A549 (cell line): ENCODE data around the gene UHRF1. TPM values are rescaled to one million over a fixed set of nuclear protein-coding genes. Genes with fewer than 3 reads are reported as not detected.

ENCODE experiments used
- ATAC-seq, 2 experiments: fragments of 200-7000 bp in 1 of 2; fragments of >200 bp in 1 of 2; cut with Nextera tagmentation in 1 of 2; cut with Tn5 transposase in 1 of 2; 3 replicates each; pipeline versions ENCODE4 v1.8.0 to v1.9.1; 2018 to 2020; ENCODE audit warnings: mild to moderate bottlenecking in 1 of 2, moderate library complexity in 1 of 2
- CTCF ChIA-PET: fragments of 300-600 bp; sonication (Branson Sonifier 250); formaldehyde crosslinking; extraction: SDS; loops from one replicate; lab custom pipeline; 2021; ENCODE audit warnings: antibody characterized with exemption, inconsistent platforms; lab: Yijun Ruan, JAX
- POLR2A ChIA-PET: fragments of 350-600 bp; formaldehyde crosslinking; extraction: SDS; loops from one replicate; lab custom pipeline; 2021; ENCODE audit warnings: antibody characterized with exemption, inconsistent platforms; lab: Yijun Ruan, JAX
- DNase-seq, 2 experiments: peaks; one replicate each; pipeline versions ENCODE4 v3.0.0 to v3.0.0-alpha.2; 2011 to 2016; ENCODE audit warnings: low read depth in 1 of 2, low spot score in 1 of 2
- FAIRE-seq: peaks from 2 replicates; lab custom pipeline; 2011; peaks lifted over from hg19 to GRCh38; lab: Jason Lieb, UNC
- H3K27ac ChIP-seq, 2 experiments: fragments of >200 bp; sonication (Bioruptor Twin); formaldehyde crosslinking; 3 replicates each; pipeline ENCODE4 v1.5.1; 2016 to 2017
- H3K4me1 ChIP-seq: fragments of >200 bp; sonication (Bioruptor Twin); formaldehyde crosslinking; 3 replicates; pipeline ENCODE4 v1.6.1; 2016
- H3K4me2 ChIP-seq: fragments of >200 bp; sonication (Bioruptor Twin); formaldehyde crosslinking; 3 replicates; pipeline ENCODE4 v1.6.1; 2016
- H3K4me3 ChIP-seq: fragments of >200 bp; sonication (Bioruptor Twin); formaldehyde crosslinking; 3 replicates; pipeline ENCODE4 v1.5.1; 2016
- H3K9me3 ChIP-seq: fragments of >200 bp; sonication (Bioruptor Twin); formaldehyde crosslinking; 3 replicates; pipeline ENCODE4 v1.6.1; 2016
- CHD2 ChIP-seq: fragments of 150-350 bp; IDR thresholded peaks from 2 replicates; pipeline ENCODE4 v1.6.1; 2014; ENCODE audit warnings: low read length; ENCODE audit not compliant: partially characterized antibody
- CTCF ChIP-seq: fragments of >200 bp; sonication (Bioruptor Twin); formaldehyde crosslinking; IDR thresholded peaks from 3 replicates; pipeline ENCODE4 v1.5.1; 2016
- EHMT2 ChIP-seq: fragments of 200-600 bp; sonication (generic); IDR thresholded peaks from 2 replicates; pipeline ENCODE4 v1.6.1; 2016; ENCODE audit warnings: antibody characterized with exemption, low read depth, mild to moderate bottlenecking, moderate library complexity
- ESRRA ChIP-seq: fragments of 150-350 bp; IDR thresholded peaks from 2 replicates; pipeline ENCODE4 v1.6.1; 2014; ENCODE audit warnings: mild to moderate bottlenecking, low read length, borderline replicate concordance
- FOSB ChIP-seq: fragments of 250-450 bp; sonication (Bioruptor Pico); IDR thresholded peaks from 2 replicates; pipeline ENCODE4 v1.5.0; 2020; ENCODE audit warnings: mild to moderate bottlenecking, moderate library complexity
- HDAC2 ChIP-seq: fragments of 200-600 bp; sonication (generic); IDR thresholded peaks from 2 replicates; pipeline ENCODE4 v1.6.1; 2016
- HEYL ChIP-seq: fragments of 250-450 bp; sonication (Bioruptor Pico); IDR thresholded peaks from 2 replicates; pipeline ENCODE4 v1.8.0; 2021; ENCODE audit warnings: mild to moderate bottlenecking, moderate library complexity
- JUNB ChIP-seq: fragments of >200 bp; sonication (Bioruptor Twin); formaldehyde crosslinking; IDR thresholded peaks from 2 replicates; pipeline ENCODE4 v1.6.1; 2016
- KDM5A ChIP-seq: fragments of 200-600 bp; sonication (generic); IDR thresholded peaks from 2 replicates; pipeline ENCODE4 v1.6.1; 2016; ENCODE audit warnings: antibody characterized with exemption, mild to moderate bottlenecking
- PBX3 ChIP-seq: IDR thresholded peaks from 2 replicates; pipeline ENCODE4 v1.6.1; 2012
- RAD21 ChIP-seq, 2 experiments: fragments of >200 bp in 1 of 2; sonication (Bioruptor Twin) in 1 of 2; formaldehyde crosslinking in 1 of 2; IDR thresholded peaks in 1 of 2; conservative IDR thresholded peaks in 1 of 2; 2 replicates in 1 of 2; 3 replicates in 1 of 2; pipeline ENCODE4 v1.6.1; 2012 to 2018; ENCODE audit warnings: inconsistent platforms in 1 of 2
- RCOR1 ChIP-seq: fragments of 150-350 bp; IDR thresholded peaks from 2 replicates; pipeline ENCODE4 v1.6.1; 2014; ENCODE audit warnings: antibody characterized with exemption, low read length, low read depth
- RFX5 ChIP-seq: fragments of 450-650 bp; IDR thresholded peaks from 2 replicates; pipeline ENCODE4 v1.7.1; 2014; ENCODE audit warnings: antibody characterized with exemption, mild to moderate bottlenecking, moderate library complexity
- RNF2 ChIP-seq: fragments of 200-600 bp; sonication (generic); IDR thresholded peaks from 2 replicates; pipeline ENCODE4 v1.6.1; 2016; ENCODE audit warnings: low read depth, mild to moderate bottlenecking, antibody characterized with exemption, moderate library complexity, borderline replicate concordance
- SREBF2 ChIP-seq: fragments of 450-650 bp; IDR thresholded peaks from 2 replicates; pipeline ENCODE4 v1.6.1; 2014; ENCODE audit warnings: mild to moderate bottlenecking, moderate library complexity
- TFCP2L1 ChIP-seq: fragments of 250-450 bp; sonication (Bioruptor Pico); IDR thresholded peaks from 2 replicates; pipeline ENCODE4 v1.5.0; 2021; ENCODE audit warnings: mild to moderate bottlenecking
- WGBS: methylation state at CpG from one replicate; pipeline ENCODE4 v1.1.6; 2017; ENCODE audit errors: missing lambda C conversion rate; 5-methylcytosine and 5-hydroxymethylcytosine counted together
- polyA plus RNA-seq, 4 experiments: library from polyadenylated mRNA; depleted of rRNA in 3 of 4; stranded (reverse); fragments of >200 nt; fragmentation: RNase III in 1 of 4; extraction: RNeasy Plus Mini Kit Qiagen cat#74134 plus additional on column Dnase treatment in 1 of 4; gene quantifications; 2 replicates in 3 of 4; 3 replicates in 1 of 4; pipeline ENCODE4 v1.2.3, GENCODE V29; 2011 to 2017
- TF ChIP-seq, protein P1 (sequence below): fragments of 150-350 bp; IDR thresholded peaks from 2 replicates; pipeline ENCODE4 v1.6.1; 2014; ENCODE audit warnings: low read depth, mild to moderate bottlenecking, low read length
- TF ChIP-seq, protein P2 (sequence below): IDR thresholded peaks from 2 replicates; pipeline ENCODE4 v1.6.1; 2012
- TF ChIP-seq, protein P3 (sequence below): fragments of >200 bp; sonication (Bioruptor Twin); formaldehyde crosslinking; IDR thresholded peaks from 2 replicates; pipeline ENCODE4 v1.6.1; 2016
- TF ChIP-seq, protein P4 (sequence below): IDR thresholded peaks from 2 replicates; pipeline ENCODE4 v1.6.1; 2012; ENCODE audit warnings: low read depth, borderline replicate concordance

The UHRF1 gene
- polyA plus RNA-seq, 2 of the 4 experiments (the other 2 are of a cell fraction): 7.2 to 52.3 TPM

DNA sequence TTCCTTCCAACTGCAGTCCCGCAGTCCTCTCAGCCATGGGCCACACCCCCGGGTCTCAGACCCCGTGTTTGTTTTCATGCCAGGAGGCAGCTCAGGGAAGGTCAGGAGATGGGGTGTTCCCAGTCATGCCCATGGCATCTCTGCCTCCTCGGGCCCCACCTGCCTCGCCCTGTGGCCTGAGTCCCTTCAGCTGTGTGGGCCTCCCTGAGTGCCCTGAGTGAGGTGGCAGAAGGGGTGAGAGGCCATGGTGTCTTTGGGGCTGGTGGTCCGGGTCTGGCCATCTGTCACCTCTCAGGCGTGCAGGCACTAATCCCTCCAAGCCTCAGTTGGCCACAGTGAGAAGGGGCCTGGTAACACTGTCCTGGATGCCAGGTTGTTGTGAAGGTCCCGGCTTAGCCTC lies 48.7 kb downstream of the UHRF1 start:
- H3K4me3 ChIP-seq: no peak overlapping the region
- DNase-seq (no peak), ATAC-seq (no peak; a peak in 1 of 6 replicates), FAIRE-seq (no peak)
- H3K9me3 ChIP-seq: no peaks in the 10 kb centered on the region
- POLR2A ChIA-PET: no interaction called here
- H3K4me1 ChIP-seq: no peaks in the 10 kb centered on the region
- no peak overlapping the region for H3K27ac ChIP-seq
- no CpG with 5 or more reads among the region's 8 CpGs for WGBS
- TF ChIP-seq TFCP2L1 (CRISPR knock-in tag) (no peak), FOSB (CRISPR knock-in tag) (no peak), RAD21 (conservative IDR thresholded peaks at IDR 0.05 in 1 of 2, IDR thresholded peaks at IDR 0.05 in 1 of 2) (no peak), RFX5 (no peak), EHMT2 (no peak), CTCF (no peak), KDM5A (no peak), JUNB (no peak), CHD2 (no peak), RNF2 (no peak), HDAC2 (no peak), ESRRA (no peak), PBX3 (no peak), SREBF2 (no peak)
- TF ChIP-seq, protein P1, sequence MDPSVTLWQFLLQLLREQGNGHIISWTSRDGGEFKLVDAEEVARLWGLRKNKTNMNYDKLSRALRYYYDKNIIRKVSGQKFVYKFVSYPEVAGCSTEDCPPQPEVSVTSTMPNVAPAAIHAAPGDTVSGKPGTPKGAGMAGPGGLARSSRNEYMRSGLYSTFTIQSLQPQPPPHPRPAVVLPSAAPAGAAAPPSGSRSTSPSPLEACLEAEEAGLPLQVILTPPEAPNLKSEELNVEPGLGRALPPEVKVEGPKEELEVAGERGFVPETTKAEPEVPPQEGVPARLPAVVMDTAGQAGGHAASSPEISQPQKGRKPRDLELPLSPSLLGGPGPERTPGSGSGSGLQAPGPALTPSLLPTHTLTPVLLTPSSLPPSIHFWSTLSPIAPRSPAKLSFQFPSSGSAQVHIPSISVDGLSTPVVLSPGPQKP: no peak
- TF ChIP-seq, protein P2, sequence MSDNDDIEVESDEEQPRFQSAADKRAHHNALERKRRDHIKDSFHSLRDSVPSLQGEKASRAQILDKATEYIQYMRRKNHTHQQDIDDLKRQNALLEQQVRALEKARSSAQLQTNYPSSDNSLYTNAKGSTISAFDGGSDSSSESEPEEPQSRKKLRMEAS: no peak
- TF ChIP-seq, protein P3, sequence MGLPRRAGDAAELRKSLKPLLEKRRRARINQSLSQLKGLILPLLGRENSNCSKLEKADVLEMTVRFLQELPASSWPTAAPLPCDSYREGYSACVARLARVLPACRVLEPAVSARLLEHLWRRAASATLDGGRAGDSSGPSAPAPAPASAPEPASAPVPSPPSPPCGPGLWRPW: no peak
- TF ChIP-seq, protein P4, sequence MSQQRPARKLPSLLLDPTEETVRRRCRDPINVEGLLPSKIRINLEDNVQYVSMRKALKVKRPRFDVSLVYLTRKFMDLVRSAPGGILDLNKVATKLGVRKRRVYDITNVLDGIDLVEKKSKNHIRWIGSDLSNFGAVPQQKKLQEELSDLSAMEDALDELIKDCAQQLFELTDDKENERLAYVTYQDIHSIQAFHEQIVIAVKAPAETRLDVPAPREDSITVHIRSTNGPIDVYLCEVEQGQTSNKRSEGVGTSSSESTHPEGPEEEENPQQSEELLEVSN: no peak
- CTCF ChIA-PET: no interaction called here
- no peak overlapping the region for H3K4me2 ChIP-seq

DNA sequence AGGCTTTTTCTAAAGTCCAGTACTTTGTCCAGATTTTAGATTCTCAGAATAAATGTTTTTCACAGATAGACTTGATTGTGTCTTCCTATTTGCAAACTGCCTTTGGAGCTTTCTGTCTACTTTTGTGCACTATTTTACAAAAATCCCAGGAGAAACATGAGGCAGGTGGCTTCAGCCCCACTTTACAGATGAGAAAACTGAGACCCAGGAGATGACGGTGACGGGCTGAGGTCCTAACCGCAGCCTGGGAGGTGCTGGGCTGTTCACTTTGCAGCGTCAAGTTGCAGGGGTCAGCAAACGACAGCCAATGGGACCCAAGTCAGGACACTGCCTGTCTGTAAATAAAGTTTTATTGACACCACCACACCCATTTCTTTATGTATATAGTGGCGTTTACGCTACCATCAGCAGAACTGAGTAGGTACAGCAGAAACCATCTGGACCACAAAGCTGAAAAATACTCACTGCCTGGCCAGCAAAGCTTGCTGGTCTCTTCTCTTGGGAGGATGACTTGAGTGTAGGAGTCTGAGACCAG lies 52.9 kb downstream of the UHRF1 start:
- POLR2A ChIA-PET: no interaction called here
- Histone ChIP-seq H3K4me1 (no peaks in the 10 kb centered on the region), H3K4me2 (no peak overlapping the region), H3K27ac (no peak overlapping the region)
- no peak for FAIRE-seq
- TF ChIP-seq HEYL (CRISPR knock-in tag) (no peak), RCOR1 (no peak)
- TF ChIP-seq, protein P4: no peak
- TF ChIP-seq, all 56 proteins: peak for 0
- WGBS: 87% methylated on average over 7 of the region's 7 CpGs
- Histone ChIP-seq H3K4me3 (no peak overlapping the region), H3K9me3 (no peaks in the 10 kb centered on the region)
- DNase-seq (no peak), ATAC-seq (no peak)
- CTCF ChIA-PET: interaction anchor here (0.6 kb wide), 2 partner anchors 27 to 84 kb away, joined by 3 to 4 read pairs; no protein-coding TSS in a partner anchor
